Measurements from ENCODE around the gene TOPAZ1.
A peak's percentile ranks its signal among the peaks of the same experiment; 100 is the strongest.

Gene TOPAZ1

GRCh38 chr3:44252332-44252959, 10.8 kb downstream of the TOPAZ1 start:
- DNase-seq: no peak

DNA sequence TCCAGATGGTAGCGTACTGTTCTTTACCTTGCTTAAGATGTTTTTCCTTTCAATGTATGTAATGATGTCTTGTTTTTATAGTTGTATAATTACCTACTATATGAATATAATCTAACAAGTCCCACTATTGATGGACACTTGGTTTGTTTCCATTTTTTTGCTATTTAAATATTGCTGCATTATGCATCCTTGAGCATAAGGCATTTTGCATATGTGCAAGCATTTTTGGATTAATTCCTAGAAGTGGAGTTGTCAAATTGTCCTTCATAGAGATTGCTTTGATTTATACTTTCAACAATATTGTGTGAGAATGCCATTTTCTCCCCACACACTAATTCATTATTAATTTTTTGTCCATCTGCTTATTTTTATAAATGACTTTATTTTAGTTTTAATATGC, 17.7 kb downstream of the TOPAZ1 start:
- DNase-seq: no peak

GRCh38 chr3:44264146-44264545, 22.5 kb downstream of the TOPAZ1 start:
- DNase-seq: no peak

GRCh38 chr3:44265815-44266214, 24.1 kb downstream of the TOPAZ1 start:
- no peak for DNase-seq

DNA sequence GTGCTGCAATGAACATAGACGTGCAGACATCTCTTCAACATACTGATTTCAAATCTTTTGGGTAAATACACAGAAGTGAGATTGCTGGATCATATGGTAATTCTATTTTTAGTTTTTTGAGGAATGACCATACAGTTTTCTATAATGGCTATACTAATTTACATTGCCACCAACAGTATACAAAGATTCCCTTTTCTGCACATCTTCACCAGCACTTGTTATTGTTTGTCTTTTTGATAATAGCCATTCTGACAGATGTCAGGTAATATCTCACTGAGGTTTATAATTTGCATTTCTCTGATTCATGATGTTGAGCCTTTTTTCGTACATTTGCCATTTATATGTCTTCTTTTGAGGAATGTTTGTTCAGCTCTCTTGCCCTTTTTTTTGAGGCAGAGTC, 30.5 kb downstream of the TOPAZ1 start:
- no peak for DNase-seq

DNA sequence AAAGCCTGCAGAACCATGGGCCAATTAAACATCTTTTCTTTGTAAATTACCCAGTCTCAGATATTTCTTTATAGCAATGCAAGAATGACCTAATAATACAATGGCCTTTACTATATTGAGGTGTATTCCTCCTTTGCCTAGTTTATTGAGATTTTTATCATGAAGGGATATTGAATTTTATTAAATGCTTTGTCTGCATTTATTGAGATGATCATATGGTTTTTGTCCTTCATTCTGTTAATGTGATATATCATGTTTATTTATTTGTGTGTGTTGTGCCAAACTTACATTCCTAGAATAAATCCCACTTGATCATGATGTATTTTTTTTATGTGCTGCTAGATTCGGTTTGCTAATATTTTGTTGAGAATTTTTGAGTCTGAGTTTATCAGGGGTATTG, 36.2 kb downstream of the TOPAZ1 start:
- DNase-seq: no peak

DNA sequence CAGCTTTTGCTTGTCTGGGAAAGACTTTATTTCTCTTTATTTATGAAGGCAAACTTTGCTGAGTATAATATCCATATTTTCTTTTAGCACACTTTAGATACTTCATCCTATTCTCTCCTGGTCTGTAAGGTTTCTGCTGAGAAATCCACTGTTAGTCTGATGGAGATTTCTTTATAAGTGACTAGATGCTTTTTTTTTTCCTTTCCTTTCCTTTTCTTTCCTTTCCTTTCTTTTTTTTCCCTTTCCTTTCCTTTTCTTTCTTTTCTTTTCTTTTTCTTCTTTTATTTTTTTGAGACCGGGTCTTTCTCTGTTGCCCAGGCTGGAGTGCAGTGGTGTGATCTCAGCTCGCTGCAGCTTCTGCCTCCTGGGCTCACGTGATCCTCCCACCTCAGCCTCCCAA, 38.4 kb downstream of the TOPAZ1 start:
- DNase-seq: no peak

DNA sequence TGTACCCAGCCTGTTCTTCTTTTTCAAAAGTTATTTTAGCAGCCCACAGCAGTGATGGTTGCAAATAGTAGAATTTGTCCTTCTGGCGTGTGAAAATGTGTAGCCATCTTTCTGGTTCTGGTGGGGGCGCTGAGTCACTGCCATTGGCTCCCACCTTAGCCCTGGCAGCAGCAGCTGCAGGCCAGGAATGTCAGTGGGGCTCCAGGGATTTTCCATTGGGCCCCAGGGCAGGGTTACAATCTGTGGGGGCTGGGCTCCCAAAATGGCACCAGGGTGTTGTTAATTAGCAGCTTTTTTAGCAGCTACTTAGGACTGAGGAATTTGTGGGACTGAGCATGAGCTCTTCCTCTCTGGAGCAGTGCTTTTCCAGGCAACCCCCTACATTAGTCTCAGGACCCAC, 38.9 kb downstream of the TOPAZ1 start:
- DNase-seq: no peak

- DNase-seq: no peak
Measured at GRCh38 chr3:44284949-44285348, 43.3 kb downstream of the TOPAZ1 start.

DNA sequence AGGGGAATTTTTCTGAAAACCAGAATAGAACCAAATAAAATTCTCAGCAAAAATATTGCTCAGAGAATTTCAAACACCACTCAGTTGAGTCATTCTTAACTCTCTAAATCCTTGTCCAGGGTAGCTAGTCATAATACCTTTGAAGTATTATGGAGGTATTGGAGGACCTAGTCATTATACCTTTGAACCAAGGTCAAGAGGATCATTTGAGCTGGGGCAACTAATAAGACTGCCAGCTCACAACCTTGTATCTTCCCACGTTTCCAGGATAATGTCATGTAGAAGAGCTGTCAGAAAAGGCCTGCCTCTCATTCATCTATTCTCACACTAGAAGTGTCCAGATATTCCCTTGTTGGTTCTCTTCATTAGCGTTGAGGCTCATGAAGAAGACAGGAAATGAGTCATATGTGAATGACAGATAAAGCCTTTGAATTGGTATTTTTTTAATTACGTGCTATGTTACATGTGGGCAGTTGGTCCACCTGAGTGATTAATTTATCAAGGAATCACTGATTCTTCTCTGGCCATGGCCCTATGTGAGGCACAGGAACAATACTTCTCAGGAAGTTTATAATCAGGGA, 48.3 kb downstream of the TOPAZ1 start:
- DNase-seq: no peak

DNA sequence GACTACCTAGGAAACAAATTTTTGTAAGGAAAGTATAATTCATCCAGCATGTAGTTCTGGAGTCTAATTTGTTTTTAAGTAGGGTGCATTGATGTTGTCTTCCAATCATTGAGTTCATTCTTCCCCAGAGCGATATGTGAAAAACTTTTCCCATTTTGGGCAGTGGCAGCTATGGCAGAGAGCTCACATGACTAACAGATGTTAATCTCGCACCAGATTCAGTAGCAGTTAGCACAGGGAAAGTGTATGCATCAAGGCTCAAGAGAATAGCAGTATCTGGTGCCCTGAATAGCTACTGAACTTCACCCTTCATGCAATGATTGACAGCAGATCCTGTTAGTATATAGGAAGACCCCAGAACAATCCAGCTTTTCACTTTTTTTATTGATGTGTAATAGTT, 50.6 kb downstream of the TOPAZ1 start:
- no peak for DNase-seq

DNA sequence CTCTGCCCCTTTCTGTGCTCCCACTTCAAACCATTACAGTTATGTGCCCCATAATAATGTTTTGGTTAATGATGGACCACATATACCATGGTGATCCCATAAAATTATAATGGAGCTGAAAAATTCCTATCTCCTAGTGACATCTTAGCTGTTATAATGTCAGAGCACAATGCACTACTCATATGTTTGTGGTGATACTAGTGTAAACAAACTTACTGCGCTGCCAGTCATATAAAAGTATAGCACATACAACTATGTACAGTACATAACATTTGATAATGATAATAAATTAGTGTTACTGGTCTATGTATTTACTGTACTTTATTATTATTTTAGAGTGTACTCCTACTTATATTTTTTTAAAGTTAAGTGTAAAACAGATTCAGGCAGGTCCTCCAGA, 51.3 kb downstream of the TOPAZ1 start:
- no peak for DNase-seq

- DNase-seq: no peak
Measured at GRCh38 chr3:44297255-44297654, 55.6 kb downstream of the TOPAZ1 start.

DNA sequence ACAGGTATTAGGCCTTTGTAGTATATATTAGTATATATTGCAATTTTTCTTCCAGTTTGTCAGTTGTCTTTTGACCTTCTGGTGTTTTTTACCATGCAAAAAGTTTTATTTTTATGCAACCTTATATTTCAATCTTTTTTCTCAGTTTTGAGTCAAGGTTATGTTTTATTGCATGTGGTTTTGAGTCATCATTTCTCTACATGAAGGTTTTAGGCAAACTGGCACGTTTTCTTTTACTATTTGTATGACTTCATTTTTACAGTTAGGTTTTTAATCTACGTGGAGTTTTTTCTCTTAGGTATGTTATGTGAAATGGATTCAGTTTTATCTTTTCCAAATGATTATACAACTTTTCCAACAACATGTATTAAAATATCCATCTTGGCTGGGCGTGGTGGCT, 60.1 kb downstream of the TOPAZ1 start:
- no peak for DNase-seq

- no peak for DNase-seq
Measured at GRCh38 chr3:44309500-44309899, 67.8 kb downstream of the TOPAZ1 start.

- DNase-seq: no peak
Measured at GRCh38 chr3:44318891-44319311, 77.2 kb downstream of the TOPAZ1 start.

DNA sequence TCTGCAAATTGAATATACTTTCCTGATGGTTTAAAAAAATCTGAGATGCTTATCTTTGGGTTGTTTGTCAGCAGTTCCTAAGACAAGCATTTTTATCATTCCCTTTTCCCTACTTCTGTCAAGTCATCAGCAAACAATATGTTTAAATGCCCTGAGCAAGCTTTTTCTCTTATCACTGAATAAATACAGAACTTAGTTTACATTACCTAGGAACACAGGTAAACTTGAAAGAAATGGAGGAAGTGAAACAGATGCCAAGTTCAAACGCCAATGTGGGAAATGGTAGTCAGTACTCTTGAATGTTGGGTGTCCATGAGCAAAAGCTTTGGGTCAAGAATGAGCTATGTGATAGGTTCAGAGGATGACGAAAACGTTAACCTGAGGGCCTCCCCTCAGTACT, 79.6 kb downstream of the TOPAZ1 start:
- DNase-seq: no peak

DNA sequence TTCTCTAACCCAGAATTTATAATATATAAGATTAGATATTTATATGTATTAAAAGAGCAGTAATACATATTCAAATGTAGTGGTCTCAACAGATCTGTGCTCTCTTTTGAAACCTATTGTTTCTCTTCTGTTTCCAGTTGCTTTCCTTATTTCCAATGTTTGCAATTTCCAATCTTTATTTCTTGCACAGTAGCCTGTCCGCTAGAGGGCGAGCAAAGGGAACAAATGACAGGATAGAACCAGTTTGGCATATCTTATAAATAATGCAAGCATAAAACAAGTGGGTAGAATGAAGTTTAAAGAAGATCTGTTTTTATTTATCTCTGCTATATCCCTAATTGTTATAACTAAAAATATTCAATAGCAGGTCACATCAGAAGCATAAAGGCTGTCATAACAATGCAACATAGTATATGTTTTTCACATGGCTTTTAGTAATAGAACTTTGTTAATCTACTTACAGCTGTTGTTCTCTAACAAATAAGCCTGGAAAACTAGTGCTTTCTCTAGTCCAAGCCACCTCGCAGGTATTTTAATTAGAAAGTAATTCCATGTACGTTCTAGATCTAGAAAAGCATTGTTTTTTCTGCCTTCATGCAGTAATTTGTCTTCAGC, 81.8 kb downstream of the TOPAZ1 start:
- peak; percentile 4 for DNase-seq

DNA sequence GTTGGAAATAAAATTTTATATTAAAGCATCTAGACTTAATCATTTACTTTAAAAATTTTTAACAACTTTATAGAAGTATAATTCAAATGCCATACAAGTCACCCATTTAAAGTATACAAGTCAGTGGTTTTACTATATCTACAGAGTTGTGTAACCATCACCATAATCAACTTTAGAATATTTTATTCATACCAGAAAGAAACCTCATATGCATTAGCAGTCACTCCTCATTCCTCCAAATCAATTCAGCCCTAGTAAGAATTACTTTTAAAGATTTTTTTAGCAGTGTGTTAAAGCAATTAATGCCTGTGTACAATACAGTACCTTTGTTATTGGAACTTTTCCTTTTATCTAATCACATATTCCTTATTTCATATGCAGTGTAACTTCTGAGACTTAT, 82.9 kb downstream of the TOPAZ1 start:
- no peak for DNase-seq

DNA sequence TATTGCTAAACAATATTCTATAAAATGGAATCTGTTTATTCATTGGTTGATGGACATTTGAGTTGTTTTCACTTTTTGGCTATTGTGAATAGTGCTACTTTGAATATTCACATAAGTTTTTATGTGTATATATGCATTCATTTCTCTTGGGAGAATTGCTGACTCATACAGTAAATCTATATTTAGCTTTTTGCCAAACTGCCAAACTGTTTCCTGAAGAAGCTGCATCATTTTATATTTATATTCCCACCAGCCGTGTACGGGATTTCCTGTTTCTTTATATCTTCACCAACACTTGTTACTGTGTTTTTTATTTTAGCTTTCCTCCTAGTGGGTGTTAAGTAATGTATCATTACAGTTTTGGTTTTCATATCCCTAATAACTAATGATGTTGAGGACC, 84.3 kb downstream of the TOPAZ1 start:
- DNase-seq: no peak

DNA sequence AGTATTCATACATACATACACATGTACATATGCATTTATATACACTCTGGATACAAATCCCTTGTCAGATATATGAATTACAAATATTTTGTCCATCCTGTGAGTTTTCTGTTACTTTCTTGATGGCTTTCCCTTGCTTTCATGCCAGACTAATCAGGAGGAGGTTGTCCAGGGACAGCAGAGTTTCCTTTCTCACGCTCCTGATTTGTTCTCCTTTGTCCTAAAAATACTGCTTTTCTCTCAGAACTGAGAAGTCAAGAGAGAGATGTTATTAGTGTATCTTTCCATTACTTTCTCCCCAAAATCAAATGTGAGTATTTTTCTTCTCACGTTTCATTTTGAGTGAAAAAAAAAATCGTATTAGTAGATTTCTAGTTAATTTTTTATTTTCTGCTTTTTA, 84.8 kb downstream of the TOPAZ1 start:
- DNase-seq: no peak

- DNase-seq: no peak
Measured at GRCh38 chr3:44329946-44330345, 88.3 kb downstream of the TOPAZ1 start.

GRCh38 chr3:44330444-44330843, 88.8 kb downstream of the TOPAZ1 start:
- DNase-seq: no peak

GRCh38 chr3:44334326-44334725, 92.6 kb downstream of the TOPAZ1 start:
- no peak for DNase-seq

DNA sequence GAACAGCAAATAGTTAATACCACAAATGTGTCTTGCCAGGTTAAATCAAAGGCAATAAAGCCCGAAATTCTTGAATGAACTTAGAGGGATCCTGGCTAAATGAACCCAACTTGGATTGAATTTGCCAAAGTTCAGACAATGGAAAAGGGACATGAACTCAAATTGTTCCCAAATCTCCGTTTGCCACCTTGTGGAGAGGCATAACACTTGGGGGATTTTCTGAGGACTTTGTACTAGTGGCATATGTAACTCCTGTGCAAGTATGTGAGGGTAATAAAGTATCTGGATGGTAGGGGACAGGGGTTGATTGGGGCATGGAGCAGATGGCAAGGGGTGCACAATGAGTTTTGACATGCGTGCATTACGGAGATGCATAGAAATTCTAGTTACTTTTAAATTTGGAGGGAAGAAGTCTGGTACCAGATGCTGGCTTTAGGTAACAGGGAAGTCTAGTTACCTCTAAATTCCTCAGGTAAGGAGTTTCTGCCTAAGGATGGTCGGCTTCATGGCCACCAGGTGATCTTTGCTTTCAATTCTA, 95.6 kb downstream of the TOPAZ1 start:
- no peak for DNase-seq

All from NCI-H1694 treated with DMSO at 0.1 percent for 48 hours (cell line).